ENCODE results near the gene SH3RF3.

SH3RF3 gene

DNA sequence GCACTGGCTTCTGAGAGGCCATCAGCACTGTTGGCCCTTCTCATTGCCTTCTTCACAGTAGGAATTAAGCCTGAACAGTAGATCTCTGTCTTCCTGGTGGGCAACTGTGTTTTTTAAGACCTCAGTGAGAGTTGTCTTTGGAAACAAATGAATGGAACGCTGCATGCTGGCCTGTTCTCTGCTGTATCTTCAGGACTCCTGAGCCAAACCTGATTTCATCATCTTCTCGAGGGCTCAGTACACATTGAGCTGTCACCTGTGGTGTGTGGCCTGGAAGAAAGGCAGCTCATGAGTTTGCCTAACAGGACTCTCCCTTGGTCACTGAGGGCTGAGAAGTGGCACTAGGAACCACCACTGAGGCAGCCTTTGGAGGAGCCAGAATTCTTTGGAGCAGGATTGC lies 39.7 kb downstream of the SH3RF3 start:
- H3K4me3 ChIP-seq, result no peak overlapping the region
- peak overlapping the region in 2 of 11 experiments; percentile 7; a peak in 1 of 22 replicates for H3K4me2 ChIP-seq
- peaks cover 0 to 41% (median 25%) of the 10 kb centered on the region in 11 experiments; a peak in 16 of 22 replicates for H3K36me3 ChIP-seq
- peaks cover 31 to 90% (median 67%) of the 10 kb centered on the region in 10 experiments for H3K4me1 ChIP-seq
- H3K9ac ChIP-seq, result no peak overlapping the region
- H4K20me1 ChIP-seq, result peaks cover 36 to 100% (median 98%) of the 10 kb centered on the region in 11 experiments; a peak in 21 of 22 replicates
- no peaks in the 10 kb centered on the region for H3K27me3 ChIP-seq
- no peak overlapping the region for H3K27ac ChIP-seq
- no peak for TF ChIP-seq Cebpa-rat (IDR thresholded peaks at IDR 0.05)
- H3K9me3 ChIP-seq (replicated peaks in 1 of 11), result peaks cover 0 to 29% (median 12%) of the 10 kb centered on the region in 11 experiments; a peak in 15 of 22 replicates

DNA sequence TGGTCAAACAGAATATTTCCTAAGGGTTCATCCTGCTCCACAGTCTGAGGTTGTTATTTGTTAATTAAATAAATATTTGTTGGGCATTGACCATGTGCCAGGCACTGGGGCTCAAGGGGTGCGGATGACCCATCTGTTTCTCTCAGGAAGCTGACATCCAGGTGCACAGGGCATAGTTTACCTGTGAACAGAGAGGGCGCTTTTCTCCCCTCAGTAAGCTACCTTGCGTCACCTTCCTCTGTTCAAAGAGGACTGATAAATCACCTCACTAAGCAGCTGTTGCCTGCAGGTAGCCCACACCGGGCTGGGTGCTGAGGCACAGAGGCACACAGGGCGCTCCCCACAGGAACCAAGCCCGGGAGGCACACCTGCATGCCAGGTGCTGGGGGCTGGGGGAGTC lies 41.6 kb downstream of the SH3RF3 start:
- no peak overlapping the region for H3K4me3 ChIP-seq
- TF ChIP-seq Cebpa-rat (IDR thresholded peaks at IDR 0.05), result no peak
- peaks cover 12 to 40% (median 20%) of the 10 kb centered on the region in 11 experiments for H3K9me3 ChIP-seq (replicated peaks in 1 of 11)
- H3K36me3 ChIP-seq, result peaks cover 4 to 45% (median 17%) of the 10 kb centered on the region in 11 experiments; a peak in 17 of 22 replicates
- H4K20me1 ChIP-seq, result peaks cover 43 to 100% (median 96%) of the 10 kb centered on the region in 11 experiments; a peak in 21 of 22 replicates
- peak overlapping the region in 2 of 11 experiments; percentile 9 to 21; a peak in 1 of 22 replicates for H3K4me2 ChIP-seq
- no peak overlapping the region for H3K9ac ChIP-seq
- H3K27me3 ChIP-seq, result no peaks in the 10 kb centered on the region
- H3K27ac ChIP-seq, result no peak overlapping the region
- H3K4me1 ChIP-seq, result peaks cover 30 to 86% (median 62%) of the 10 kb centered on the region in 10 experiments

GRCh38 chr2:109171444-109172334 lies 42.7 kb downstream of the SH3RF3 start:
- no peak for TF ChIP-seq Cebpa-rat (IDR thresholded peaks at IDR 0.05)
- Histone ChIP-seq H3K9me3 (replicated peaks in 1 of 11) (peaks cover 12 to 46% (median 25%) of the 10 kb centered on the region in 11 experiments), H3K36me3 (peaks cover 4 to 46% (median 17%) of the 10 kb centered on the region in 11 experiments; a peak in 16 of 22 replicates), H3K9ac (no peak overlapping the region), H3K27ac (no peak overlapping the region), H3K4me3 (no peak overlapping the region), H3K27me3 (no peaks in the 10 kb centered on the region), H3K4me2 (peak overlapping the region in 6 of 11 experiments; percentile 1 to 35 (median 14); a peak in 9 of 22 replicates), H3K4me1 (peaks cover 26 to 75% (median 54%) of the 10 kb centered on the region in 10 experiments), H4K20me1 (peaks cover 43 to 100% (median 96%) of the 10 kb centered on the region in 11 experiments; a peak in 21 of 22 replicates)

DNA sequence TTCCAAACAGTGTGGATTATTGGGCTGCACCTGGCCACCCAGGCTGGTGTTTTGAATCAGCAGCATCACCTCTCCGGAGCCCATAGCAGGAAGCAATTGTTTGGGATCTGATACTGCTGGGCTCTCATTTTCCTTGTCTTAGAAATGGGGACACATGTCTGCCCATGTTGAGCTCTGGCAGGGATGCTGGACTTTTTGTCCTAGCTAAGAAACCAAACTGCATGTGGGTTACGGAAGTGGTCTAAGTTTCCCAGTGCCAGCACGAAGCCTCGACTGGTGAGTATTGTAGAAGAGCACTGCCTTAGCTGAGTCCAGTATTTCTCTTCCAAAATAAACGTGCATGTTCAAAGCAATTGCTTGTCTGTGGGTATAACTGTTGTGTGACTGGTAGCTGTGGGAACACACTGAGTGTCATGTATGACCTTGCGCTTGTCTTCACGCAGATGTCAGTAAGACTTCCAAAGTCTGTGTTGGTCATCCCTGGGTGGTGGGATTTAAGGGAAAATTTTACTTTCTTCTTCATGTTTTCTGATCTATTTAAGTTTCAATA lies 43.6 kb downstream of the SH3RF3 start:
- Histone ChIP-seq H3K9me3 (replicated peaks in 1 of 11) (peaks cover 16 to 51% (median 34%) of the 10 kb centered on the region in 11 experiments), H3K36me3 (peaks cover 8 to 43% (median 13%) of the 10 kb centered on the region in 11 experiments; a peak in 16 of 22 replicates), H3K4me3 (no peak overlapping the region), H3K27me3 (no peaks in the 10 kb centered on the region), H3K4me1 (peaks cover 21 to 66% (median 46%) of the 10 kb centered on the region in 10 experiments), H3K4me2 (peak overlapping the region in 2 of 11 experiments; percentile 16 to 66; a peak in 3 of 22 replicates), H3K27ac (no peak overlapping the region), H4K20me1 (peaks cover 43 to 100% (median 96%) of the 10 kb centered on the region in 11 experiments; a peak in 21 of 22 replicates), H3K9ac (no peak overlapping the region)
- TF ChIP-seq Cebpa-rat (IDR thresholded peaks at IDR 0.05), result no peak

- Histone ChIP-seq H3K9ac (peak overlapping the region in 1 of 11 experiments; percentile 39; a peak in 2 of 22 replicates), H3K9me3 (replicated peaks in 1 of 11) (peaks cover 17 to 48% (median 42%) of the 10 kb centered on the region in 11 experiments), H3K36me3 (peaks cover 4 to 35% (median 10%) of the 10 kb centered on the region in 11 experiments; a peak in 14 of 22 replicates), H3K4me1 (peaks cover 25 to 60% (median 47%) of the 10 kb centered on the region in 10 experiments), H3K27ac (peak overlapping the region in 9 of 11 experiments; percentile 20 to 61 (median 40); a peak in 15 of 22 replicates), H3K4me2 (peak overlapping the region; percentile 44 to 78 (median 66)), H4K20me1 (peaks cover 43 to 97% (median 88%) of the 10 kb centered on the region in 11 experiments; a peak in 21 of 22 replicates), H3K27me3 (no peaks in the 10 kb centered on the region), H3K4me3 (no peak overlapping the region; a peak in 1 of 20 replicates)
- TF ChIP-seq Cebpa-rat (IDR thresholded peaks at IDR 0.05), result no peak
Measured at GRCh38 chr2:109173311-109174171, 44.5 kb downstream of the SH3RF3 start.

GRCh38 chr2:109174214-109174613 lies 45.2 kb downstream of the SH3RF3 start:
- H3K9ac ChIP-seq, result peak overlapping the region in 1 of 11 experiments; percentile 39; a peak in 2 of 22 replicates
- H3K36me3 ChIP-seq, result peaks cover 0 to 36% (median 9%) of the 10 kb centered on the region in 11 experiments; a peak in 13 of 22 replicates
- H3K27ac ChIP-seq, result peak overlapping the region in 9 of 11 experiments; percentile 20 to 61 (median 40); a peak in 13 of 22 replicates
- H3K4me3 ChIP-seq, result peak overlapping the region in 1 of 10 experiments; percentile 2; a peak in 1 of 20 replicates
- H3K4me2 ChIP-seq, result peak overlapping the region; percentile 44 to 78 (median 66)
- H3K9me3 ChIP-seq (replicated peaks in 1 of 11), result peaks cover 21 to 53% (median 49%) of the 10 kb centered on the region in 11 experiments
- H4K20me1 ChIP-seq, result peaks cover 39 to 93% (median 81%) of the 10 kb centered on the region in 11 experiments; a peak in 21 of 22 replicates
- TF ChIP-seq Cebpa-rat (IDR thresholded peaks at IDR 0.05), result no peak
- H3K27me3 ChIP-seq, result no peaks in the 10 kb centered on the region
- peaks cover 31 to 60% (median 47%) of the 10 kb centered on the region in 10 experiments for H3K4me1 ChIP-seq

- 0 out of 20 replicates have a peak overlapping the region, but pooled peaks of 1 of the 10 experiments have one; percentile 2 for H3K4me3 ChIP-seq
- peaks cover 36 to 92% (median 76%) of the 10 kb centered on the region in 11 experiments; a peak in 21 of 22 replicates for H4K20me1 ChIP-seq
- no peaks in the 10 kb centered on the region for H3K27me3 ChIP-seq
- peaks cover 27 to 59% (median 55%) of the 10 kb centered on the region in 11 experiments for H3K9me3 ChIP-seq (replicated peaks in 1 of 11)
- no peak for TF ChIP-seq Cebpa-rat (IDR thresholded peaks at IDR 0.05)
- peaks cover 31 to 63% (median 43%) of the 10 kb centered on the region in 10 experiments for H3K4me1 ChIP-seq
- peak overlapping the region; percentile 44 to 78 (median 66) for H3K4me2 ChIP-seq
- H3K27ac ChIP-seq, result peak overlapping the region in 3 of 11 experiments; percentile 42 to 61 (median 45); a peak in 1 of 22 replicates
- H3K9ac ChIP-seq, result no peak overlapping the region
- peaks cover 3 to 42% (median 14%) of the 10 kb centered on the region in 11 experiments; a peak in 17 of 22 replicates for H3K36me3 ChIP-seq
Measured at GRCh38 chr2:109174626-109175349, 45.8 kb downstream of the SH3RF3 start.

Measured in BLaER1 treated with 17β-estradiol and CSF1 and Interleukin-3, amounts not matched to agents 10 nM and 100 nM (cell line).